NK-92 treated with Interleukin-12 subunit alpha and Interleukin-12 subunit beta, amount 100 ng/mL, for 24 hours (cell line): ENCODE measurements around the gene HDDC3.

Source experiments
- DNase-seq: peaks from one replicate; lab custom pipeline; 2025; lab: John Stamatoyannopoulos, UW

HDDC3 gene

GRCh38 chr15:90953947-90954711 lies 21.8 kb upstream of the HDDC3 start:
- no peak for DNase-seq

GRCh38 chr15:90952901-90953677 lies 20.7 kb upstream of the HDDC3 start:
- no peak for DNase-seq

GRCh38 chr15:90950676-90951075 lies 18.3 kb upstream of the HDDC3 start:
- DNase-seq: no peak

GRCh38 chr15:90949979-90950675 lies 17.8 kb upstream of the HDDC3 start:
- no peak for DNase-seq

- DNase-seq: no peak
These were observed 16.2 kb upstream of the HDDC3 start for GRCh38 chr15:90948506-90948905.

- DNase-seq: no peak
These were observed 15.4 kb upstream of the HDDC3 start for GRCh38 chr15:90947577-90948357.

- no peak for DNase-seq
These were observed 14.7 kb upstream of the HDDC3 start for GRCh38 chr15:90946941-90947576.

- DNase-seq: no peak
These were observed 14.2 kb upstream of the HDDC3 start for GRCh38 chr15:90946538-90946937.

GRCh38 chr15:90945091-90945490 lies 12.7 kb upstream of the HDDC3 start:
- no peak for DNase-seq

GRCh38 chr15:90942354-90943120 lies 10.2 kb upstream of the HDDC3 start:
- DNase-seq: no peak

- DNase-seq: no peak
These were observed 8.7 kb upstream of the HDDC3 start for GRCh38 chr15:90941038-90941437.

GRCh38 chr15:90939756-90940155 lies 7.4 kb upstream of the HDDC3 start:
- no peak for DNase-seq

GRCh38 chr15:90938261-90938660 lies 5.9 kb upstream of the HDDC3 start:
- DNase-seq: no peak

GRCh38 chr15:90936823-90937222 lies 4.5 kb upstream of the HDDC3 start:
- DNase-seq: no peak

- DNase-seq: peak; percentile 95
These were observed 2.8 kb upstream of the HDDC3 start, which contains the start of gene UNC45A for GRCh38 chr15:90934949-90935751. Gene UNC45A (plus strand): TSS chr15:90935285. CDS start chr15:90935325, 40 bp downstream.

GRCh38 chr15:90934256-90934948 lies 2.1 kb upstream of the HDDC3 start:
- peak; percentile 81 for DNase-seq

- DNase-seq: no peak
These were observed 952 bp upstream of the HDDC3 start for GRCh38 chr15:90933301-90933700.

- no peak for DNase-seq
These were observed 277 bp upstream of the HDDC3 start for GRCh38 chr15:90932660-90932991.

GRCh38 chr15:90931575-90931827 lies 848 bp downstream of the HDDC3 start:
- no peak for DNase-seq
